Thymus (tissue), 11 donors: ENCODE data around the gene GHRL. TPM values are rescaled to one million over a fixed set of nuclear protein-coding genes. Genes with fewer than 3 reads are reported as not detected.
"Not testable (repeated sequence)": the region's sequence is repeated elsewhere in the genome, so short reads cannot be mapped to it uniquely, and the experiment has no call there.

Source experiments
- DNase-seq, 9 donors: peaks; one replicate each; pipeline ENCODE4 v3.0.0-alpha.2; 2013; ENCODE audit warnings: low spot score in 9 of 9, low read depth in 6 of 9, missing footprints in 1 of 9
- H3K27ac ChIP-seq, 2 donors: one replicate each; pipeline ENCODE4 v1.5.1; 2013; ENCODE audit warnings: control low read depth in 1 of 2, low read depth in 1 of 2, low read length in 1 of 2, mild to moderate bottlenecking in 1 of 2, moderate library complexity in 1 of 2
- H3K27me3 ChIP-seq, 2 donors: one replicate each; pipeline ENCODE4 v1.5.1; 2013; ENCODE audit warnings: low read length in 1 of 2; ENCODE audit not compliant: control insufficient read depth in 2 of 2, insufficient read depth in 1 of 2
- H3K36me3 ChIP-seq, 2 donors: one replicate each; pipeline ENCODE4 v1.5.1; 2013; ENCODE audit warnings: low read length in 1 of 2, mild to moderate bottlenecking in 1 of 2, moderate library complexity in 1 of 2; ENCODE audit not compliant: control insufficient read depth in 2 of 2, insufficient read depth in 2 of 2
- H3K4me1 ChIP-seq, 2 donors: one replicate each; pipeline ENCODE4 v1.5.1; 2013; ENCODE audit warnings: low read length in 2 of 2; ENCODE audit not compliant: control insufficient read depth in 2 of 2, insufficient read depth in 2 of 2
- H3K4me3 ChIP-seq, 2 donors: one replicate each; pipeline ENCODE4 v1.5.1; 2013; ENCODE audit warnings: low read length in 2 of 2, control low read depth in 1 of 2, mild to moderate bottlenecking in 1 of 2
- H3K9me3 ChIP-seq, 2 donors: one replicate each; pipeline ENCODE4 v1.5.1; 2013; ENCODE audit warnings: low read length in 1 of 2, mild to moderate bottlenecking in 1 of 2; ENCODE audit not compliant: control insufficient read depth in 2 of 2, insufficient read depth in 1 of 2
- WGBS: extraction: QIAGEN DNeasy Blood & Tissue Kit; methylation state at CpG from one replicate; pipeline ENCODE4 v1.1.7; 2013; 5-methylcytosine and 5-hydroxymethylcytosine counted together
- polyA plus RNA-seq: library from polyadenylated mRNA; stranded (reverse); fragments of 200-250 nt; gene quantifications from one replicate; pipeline ENCODE4 v1.2.3, GENCODE V29; 2013
- total RNA-seq: library from RNA; stranded (reverse); fragments of 120-200 nt; gene quantifications from one replicate; pipeline ENCODE4 v1.2.4, GENCODE V29; 2013
- donor health status: healthy.

Gene GHRL
- total and polyA plus RNA-seq, 2 donors: 2.4 to 3.7 TPM

DNA sequence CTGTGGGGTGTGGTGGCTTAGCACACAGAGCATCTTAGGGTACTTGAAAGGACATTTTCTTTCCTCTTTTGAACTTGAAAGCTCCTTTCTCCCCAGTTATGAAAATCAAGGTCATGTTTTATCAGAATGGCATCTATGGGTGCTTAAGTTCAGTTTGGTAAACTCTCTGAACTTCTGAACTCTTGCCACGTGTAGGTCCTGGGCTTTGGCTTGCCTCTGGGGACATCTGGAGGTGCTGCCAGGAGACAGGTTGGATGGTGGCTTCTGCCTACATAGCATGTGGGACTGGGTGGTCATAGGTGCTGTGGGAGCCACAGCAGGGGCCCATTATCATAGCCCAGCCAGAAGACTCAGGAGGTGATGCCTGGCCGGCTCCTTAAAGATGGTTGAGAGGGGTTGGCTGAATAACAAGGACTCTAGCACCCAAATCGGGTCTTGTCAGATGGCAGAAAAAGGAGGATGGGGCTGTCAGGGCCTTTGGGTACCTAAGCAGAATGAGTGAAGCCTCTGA lies 15.6 kb downstream of the GHRL start:
- WGBS: 90% methylated on average over 3 of the region's 3 CpGs
- Histone ChIP-seq H3K36me3 (peaks cover 68 to 78% of the 10 kb centered on the region in 2 donors), H3K9me3 (no peaks in the 10 kb centered on the region)

GRCh38 chr3:10274601-10275000 lies 18.1 kb downstream of the GHRL start:
- no peak for DNase-seq
- no peak overlapping the region for H3K27ac ChIP-seq
- no peaks in the 10 kb centered on the region for H3K9me3 ChIP-seq
- peaks cover 71 to 86% of the 10 kb centered on the region in 2 donors for H3K36me3 ChIP-seq
- H3K4me1 ChIP-seq: no peaks in the 10 kb centered on the region
- no peaks in the 10 kb centered on the region for H3K27me3 ChIP-seq
- H3K4me3 ChIP-seq: no peak overlapping the region
- 94% methylated on average over 1 of the region's 1 CpG for WGBS

More for the DNA sequence above, 15.6 kb downstream of the GHRL start:
- Histone ChIP-seq H3K27me3 (no peaks in the 10 kb centered on the region), H3K4me3 (no peak overlapping the region), H3K4me1 (no peaks in the 10 kb centered on the region), H3K27ac (no peak overlapping the region)
- DNase-seq: no peak

DNA sequence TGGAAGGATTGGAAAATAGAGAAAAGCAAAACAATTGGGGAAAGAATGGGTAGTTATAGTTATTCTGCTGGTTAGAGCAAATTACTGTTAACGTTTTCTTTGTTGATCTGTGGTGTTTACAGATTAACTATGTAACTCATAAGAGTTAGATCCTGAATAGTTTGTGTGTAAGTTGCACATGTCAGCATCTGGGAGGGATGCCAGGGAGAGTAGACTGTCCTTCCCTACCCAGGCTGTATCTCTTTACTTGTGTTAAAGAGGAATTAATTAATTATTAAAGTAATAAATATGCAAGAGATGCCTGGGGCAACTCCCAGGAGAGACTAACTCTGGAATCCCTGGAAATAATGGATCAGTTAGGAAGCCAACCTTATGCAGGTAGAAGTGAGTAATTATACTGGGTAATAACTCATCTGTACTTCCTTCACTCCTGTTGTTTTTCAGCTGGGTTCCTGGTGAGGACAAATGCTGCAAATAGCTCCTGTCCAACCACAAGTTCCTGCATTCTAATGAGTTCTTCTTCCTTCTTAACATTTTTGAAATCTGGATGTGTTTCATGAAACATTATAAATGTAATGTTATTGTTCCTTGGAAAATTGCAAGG lies 18.9 kb downstream of the GHRL start:
- H3K4me3 ChIP-seq: no peak overlapping the region
- no peak overlapping the region for H3K27ac ChIP-seq
- H3K4me1 ChIP-seq: no peaks in the 10 kb centered on the region
- no peak for DNase-seq
- H3K36me3 ChIP-seq: peaks cover 70 to 86% of the 10 kb centered on the region in 2 donors
- H3K27me3 ChIP-seq: no peaks in the 10 kb centered on the region
- WGBS: 42% methylated on average over 1 of the region's 1 CpG
- H3K9me3 ChIP-seq: no peaks in the 10 kb centered on the region

GRCh38 chr3:10272977-10273376 lies 19.8 kb downstream of the GHRL start:
- H3K27ac ChIP-seq: no peak overlapping the region
- DNase-seq: no peak
- no peaks in the 10 kb centered on the region for H3K9me3 ChIP-seq
- no peaks in the 10 kb centered on the region for H3K27me3 ChIP-seq
- H3K36me3 ChIP-seq: peaks cover 66 to 85% of the 10 kb centered on the region in 2 donors
- over 99% methylated on average over 2 of the region's 2 CpGs for WGBS
- H3K4me1 ChIP-seq: no peaks in the 10 kb centered on the region
- H3K4me3 ChIP-seq: no peak overlapping the region

GRCh38 chr3:10272476-10272875 lies 20.3 kb downstream of the GHRL start:
- not testable (repeated sequence) for H3K4me3 ChIP-seq, H3K27me3 ChIP-seq, H3K9me3 ChIP-seq, H3K4me1 ChIP-seq, H3K27ac ChIP-seq, DNase-seq
- H3K36me3 ChIP-seq: peaks cover 61 to 84% of the 10 kb centered on the region in 2 donors
- 97% methylated on average over 11 of the region's 11 CpGs for WGBS

DNA sequence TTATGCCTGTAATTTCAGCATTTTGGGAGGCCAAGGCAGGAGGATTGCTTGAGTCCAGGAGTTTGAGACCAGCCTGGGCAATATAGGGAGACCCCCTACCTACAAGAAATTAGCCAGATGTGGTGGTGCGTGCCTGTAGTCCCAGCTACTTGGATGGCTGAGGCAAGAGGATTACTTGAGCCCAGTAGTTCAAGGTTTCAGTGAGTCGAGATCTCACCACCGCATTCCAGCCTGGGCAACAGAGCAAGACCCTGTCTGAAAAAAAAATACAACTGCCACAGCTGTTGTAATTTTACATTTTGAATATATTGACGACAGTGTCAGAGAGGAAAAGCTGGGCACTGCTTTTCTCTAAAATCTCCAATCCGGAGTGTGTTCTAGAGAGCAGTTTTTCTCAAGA lies 23.3 kb downstream of the GHRL start:
- WGBS: over 99% methylated on average over 5 of the region's 5 CpGs
- H3K4me1 ChIP-seq: no peaks in the 10 kb centered on the region
- H3K36me3 ChIP-seq: peaks cover 50 to 87% of the 10 kb centered on the region in 2 donors

GRCh38 chr3:10268930-10269329 lies 23.8 kb downstream of the GHRL start:
- DNase-seq: no peak
- Histone ChIP-seq H3K36me3 (peaks cover 50 to 85% of the 10 kb centered on the region in 2 donors), H3K27ac (no peak overlapping the region), H3K4me1 (peaks cover 0 to 2% of the 10 kb centered on the region in 2 donors), H3K4me3 (no peak overlapping the region), H3K9me3 (no peaks in the 10 kb centered on the region), H3K27me3 (no peaks in the 10 kb centered on the region)
- 97% methylated on average over 5 of the region's 5 CpGs for WGBS

More for the DNA sequence above, 23.3 kb downstream of the GHRL start:
- H3K27ac ChIP-seq: no peak overlapping the region
- H3K9me3 ChIP-seq: no peaks in the 10 kb centered on the region
- H3K4me3 ChIP-seq: no peak overlapping the region
- no peak for DNase-seq
- H3K27me3 ChIP-seq: no peaks in the 10 kb centered on the region

- Histone ChIP-seq H3K9me3 (no peaks in the 10 kb centered on the region), H3K27me3 (no peaks in the 10 kb centered on the region), H3K27ac (no peak overlapping the region), H3K4me1 (peaks cover 0 to 6% of the 10 kb centered on the region in 2 donors), H3K36me3 (peaks cover 50 to 82% of the 10 kb centered on the region in 2 donors), H3K4me3 (no peak overlapping the region)
- no peak for DNase-seq
Observed at GRCh38 chr3:10268116-10268515, 24.6 kb downstream of the GHRL start.

DNA sequence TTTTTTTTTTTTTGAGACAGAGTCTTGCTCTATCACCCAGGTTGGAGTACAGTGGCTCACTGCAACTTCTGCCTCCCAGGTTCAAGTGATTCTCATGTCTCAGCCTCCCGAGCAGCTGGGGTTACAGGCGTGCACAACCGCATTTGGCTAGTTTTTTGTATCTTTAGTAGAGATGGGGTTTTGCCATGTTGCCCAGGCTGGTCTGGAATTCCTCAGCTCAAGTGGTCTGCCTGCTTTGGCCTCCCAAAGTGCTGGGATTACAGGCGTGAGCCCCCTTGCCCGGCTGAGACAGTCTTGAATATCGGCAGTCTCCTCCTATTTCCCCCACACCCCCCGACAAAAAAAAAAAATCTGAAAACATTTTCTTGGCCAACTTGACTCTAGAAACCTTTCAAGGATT lies 25.8 kb downstream of the GHRL start:
- DNase-seq, H3K4me1 ChIP-seq, H3K9me3 ChIP-seq, H3K27ac ChIP-seq, H3K4me3 ChIP-seq, H3K27me3 ChIP-seq: not testable (repeated sequence)
- H3K36me3 ChIP-seq: peaks cover 48 to 85% of the 10 kb centered on the region in 2 donors
- 96% methylated on average over 7 of the region's 7 CpGs for WGBS
